PFSK-1 (cell line): ENCODE measurements around the gene FNIP2.

Experiments
- FOXP2 ChIP-seq: optimal IDR thresholded peaks from 2 replicates; pipeline ENCODE3; 2011; ENCODE audit warnings: borderline replicate concordance, control low read depth, inconsistent platforms; ENCODE audit not compliant: insufficient read depth; ENCODE audit errors: extremely low read length, extremely low read depth
- POLR2AphosphoS5 ChIP-seq: IDR thresholded peaks from 2 replicates; pipeline ENCODE4 v1.6.1; 2012; ENCODE audit warnings: low read depth, mild to moderate bottlenecking, control low read depth, low read length, moderate library complexity
- SIN3A ChIP-seq: IDR thresholded peaks from 2 replicates; pipeline ENCODE4 v1.6.1; 2012; ENCODE audit warnings: mild to moderate bottlenecking, low read length, moderate library complexity, borderline replicate concordance; ENCODE audit not compliant: insufficient read depth
- TAF1 ChIP-seq: IDR thresholded peaks from 2 replicates; pipeline ENCODE4 v1.6.1; 2012; ENCODE audit warnings: low read length, control low read depth, borderline replicate concordance; ENCODE audit not compliant: insufficient read depth
- TF ChIP-seq, protein P1 (sequence below), 2 experiments: IDR thresholded peaks; 2 replicates each; pipeline versions ENCODE4 v1.6.1 to v1.8.0; 2011 to 2012; ENCODE audit warnings: low read depth in 2 of 2, low read length in 2 of 2, control low read depth in 1 of 2, inconsistent platforms in 1 of 2, mild to moderate bottlenecking in 1 of 2, moderate library complexity in 1 of 2; ENCODE audit not compliant: insufficient read depth in 1 of 2

The FNIP2 gene

DNA sequence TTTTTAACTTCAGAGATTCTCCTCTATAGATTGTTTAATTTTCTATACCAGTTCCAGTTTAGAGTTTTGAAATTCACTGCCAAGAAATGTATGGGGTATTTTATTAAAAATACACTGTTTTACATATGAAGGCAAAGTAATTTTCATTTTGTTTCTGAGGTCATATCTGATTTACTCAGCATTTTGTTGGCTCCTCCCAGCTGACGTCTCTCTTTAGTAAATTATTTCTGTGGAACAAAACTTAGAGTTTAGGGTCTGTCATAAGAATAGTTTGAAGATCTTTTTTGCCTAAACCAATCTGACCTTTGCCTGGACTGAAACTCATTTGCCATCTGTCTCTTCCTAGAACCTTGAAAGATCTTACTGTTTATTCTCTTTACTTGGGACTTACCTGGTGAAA is 16.9 kb downstream of the FNIP2 start:
- TF ChIP-seq FOXP2 (no peak), POLR2AphosphoS5 (no peak), TAF1 (no peak)
- TF ChIP-seq, protein P1, sequence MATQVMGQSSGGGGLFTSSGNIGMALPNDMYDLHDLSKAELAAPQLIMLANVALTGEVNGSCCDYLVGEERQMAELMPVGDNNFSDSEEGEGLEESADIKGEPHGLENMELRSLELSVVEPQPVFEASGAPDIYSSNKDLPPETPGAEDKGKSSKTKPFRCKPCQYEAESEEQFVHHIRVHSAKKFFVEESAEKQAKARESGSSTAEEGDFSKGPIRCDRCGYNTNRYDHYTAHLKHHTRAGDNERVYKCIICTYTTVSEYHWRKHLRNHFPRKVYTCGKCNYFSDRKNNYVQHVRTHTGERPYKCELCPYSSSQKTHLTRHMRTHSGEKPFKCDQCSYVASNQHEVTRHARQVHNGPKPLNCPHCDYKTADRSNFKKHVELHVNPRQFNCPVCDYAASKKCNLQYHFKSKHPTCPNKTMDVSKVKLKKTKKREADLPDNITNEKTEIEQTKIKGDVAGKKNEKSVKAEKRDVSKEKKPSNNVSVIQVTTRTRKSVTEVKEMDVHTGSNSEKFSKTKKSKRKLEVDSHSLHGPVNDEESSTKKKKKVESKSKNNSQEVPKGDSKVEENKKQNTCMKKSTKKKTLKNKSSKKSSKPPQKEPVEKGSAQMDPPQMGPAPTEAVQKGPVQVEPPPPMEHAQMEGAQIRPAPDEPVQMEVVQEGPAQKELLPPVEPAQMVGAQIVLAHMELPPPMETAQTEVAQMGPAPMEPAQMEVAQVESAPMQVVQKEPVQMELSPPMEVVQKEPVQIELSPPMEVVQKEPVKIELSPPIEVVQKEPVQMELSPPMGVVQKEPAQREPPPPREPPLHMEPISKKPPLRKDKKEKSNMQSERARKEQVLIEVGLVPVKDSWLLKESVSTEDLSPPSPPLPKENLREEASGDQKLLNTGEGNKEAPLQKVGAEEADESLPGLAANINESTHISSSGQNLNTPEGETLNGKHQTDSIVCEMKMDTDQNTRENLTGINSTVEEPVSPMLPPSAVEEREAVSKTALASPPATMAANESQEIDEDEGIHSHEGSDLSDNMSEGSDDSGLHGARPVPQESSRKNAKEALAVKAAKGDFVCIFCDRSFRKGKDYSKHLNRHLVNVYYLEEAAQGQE (IDR thresholded peaks at IDR 0.05; ENCODE audit: insufficient read depth in 1 of 2, low read depth in 2 of 2, low read length in 2 of 2) = no peak

DNA sequence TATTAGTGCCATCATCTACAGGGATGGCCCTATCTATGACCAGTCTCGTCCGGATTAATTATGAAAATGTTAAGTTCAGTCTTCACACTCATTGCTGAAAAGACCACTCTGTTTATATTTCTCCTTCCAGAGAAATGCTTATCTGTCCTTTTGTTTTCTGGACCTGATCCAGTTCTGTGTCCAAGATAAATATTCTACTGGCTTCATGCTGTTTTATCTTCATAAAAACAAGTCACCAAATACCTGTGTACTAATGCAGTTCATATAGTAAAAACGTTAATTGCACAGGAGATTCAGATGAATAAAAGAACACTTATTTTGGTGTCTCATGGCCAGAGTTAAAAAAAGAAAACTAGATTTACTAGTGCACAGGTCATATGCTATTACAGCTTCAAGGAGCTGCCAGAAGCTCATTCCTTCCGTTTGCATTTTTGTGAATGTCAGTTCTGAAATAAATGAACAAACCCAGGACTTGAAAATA is 17.3 kb downstream of the FNIP2 start:
- TF ChIP-seq, protein P1 (IDR thresholded peaks at IDR 0.05; ENCODE audit: insufficient read depth in 1 of 2, low read depth in 2 of 2, low read length in 2 of 2) = no peak
- TF ChIP-seq POLR2AphosphoS5 (no peak), FOXP2 (no peak), SIN3A (no peak), TAF1 (no peak)

- TF ChIP-seq SIN3A (no peak), FOXP2 (no peak), POLR2AphosphoS5 (no peak), TAF1 (no peak)
- TF ChIP-seq, protein P1 (IDR thresholded peaks at IDR 0.05; ENCODE audit: insufficient read depth in 1 of 2, low read depth in 2 of 2, low read length in 2 of 2) = no peak
These were observed 18.1 kb downstream of the FNIP2 start for GRCh38 chr4:158786955-158787354.

- TF ChIP-seq POLR2AphosphoS5 (no peak), TAF1 (no peak), FOXP2 (no peak), SIN3A (no peak)
- TF ChIP-seq, protein P1 (IDR thresholded peaks at IDR 0.05; ENCODE audit: insufficient read depth in 1 of 2, low read depth in 2 of 2, low read length in 2 of 2) = no peak
These were observed 19.1 kb downstream of the FNIP2 start for GRCh38 chr4:158787709-158788475.

DNA sequence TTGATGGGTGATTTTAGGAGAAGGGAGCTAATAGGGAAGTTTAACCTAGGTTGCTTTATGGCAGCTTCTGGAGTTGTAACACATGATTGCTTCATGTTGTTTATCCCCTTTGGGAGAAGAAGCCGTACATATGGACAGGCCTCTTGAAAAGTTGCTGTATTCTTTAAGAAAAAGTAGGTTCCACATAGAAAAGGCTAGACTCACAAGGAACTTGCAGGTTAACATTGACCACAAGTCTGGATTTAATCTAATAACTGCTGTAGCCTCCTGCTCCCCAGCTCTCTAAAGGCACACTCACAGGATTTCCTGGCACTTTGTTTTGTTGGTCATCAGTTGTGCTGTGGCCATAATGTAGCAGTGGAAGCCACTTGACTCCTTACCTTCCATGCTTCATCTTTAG is 19.7 kb downstream of the FNIP2 start:
- TF ChIP-seq, protein P1 (IDR thresholded peaks at IDR 0.05; ENCODE audit: insufficient read depth in 1 of 2, low read depth in 2 of 2, low read length in 2 of 2) = no peak
- TF ChIP-seq SIN3A (no peak), TAF1 (no peak), FOXP2 (no peak), POLR2AphosphoS5 (no peak)
